ELF-1 (cell line): Measurements from ENCODE around the gene TENT5C.

Experiments
- DNase-seq: peaks from one replicate; pipeline ENCODE4 v3.0.0-alpha.2; 2016; ENCODE audit warnings: low read depth, low spot score

The TENT5C gene

GRCh38 chr1:117613249-117613968 is 7.6 kb downstream of the TENT5C start:
- DNase-seq: no peak

GRCh38 chr1:117613969-117614729 is 8.3 kb downstream of the TENT5C start:
- DNase-seq: no peak

- no peak for DNase-seq
These were observed 9.6 kb downstream of the TENT5C start for GRCh38 chr1:117615474-117615873.

GRCh38 chr1:117616356-117616755 is 10.5 kb downstream of the TENT5C start:
- DNase-seq: no peak

- no peak for DNase-seq
These were observed 11.1 kb downstream of the TENT5C start for GRCh38 chr1:117616967-117617366.

- no peak for DNase-seq
These were observed 12.7 kb downstream of the TENT5C start for GRCh38 chr1:117618450-117619122.

- no peak for DNase-seq
These were observed 14.6 kb downstream of the TENT5C start for GRCh38 chr1:117620440-117620839.

- no peak for DNase-seq
These were observed 15.5 kb downstream of the TENT5C start for GRCh38 chr1:117621316-117621715.

GRCh38 chr1:117622726-117623125 is 16.9 kb downstream of the TENT5C start:
- DNase-seq: no peak

- DNase-seq: no peak
These were observed 17.3 kb downstream of the TENT5C start for GRCh38 chr1:117623141-117623540.

- DNase-seq: no peak
These were observed 17.9 kb downstream of the TENT5C start for GRCh38 chr1:117623698-117624097.

GRCh38 chr1:117627546-117628130 is 21.8 kb downstream of the TENT5C start:
- DNase-seq: no peak

GRCh38 chr1:117628343-117628742 is 22.5 kb downstream of the TENT5C start:
- no peak for DNase-seq

GRCh38 chr1:117629625-117630422 is 24.0 kb downstream of the TENT5C start:
- no peak for DNase-seq

- DNase-seq: no peak
These were observed 24.7 kb downstream of the TENT5C start for GRCh38 chr1:117630423-117630998.

GRCh38 chr1:117631359-117632160 is 25.7 kb downstream of the TENT5C start:
- DNase-seq: no peak

- no peak for DNase-seq
These were observed 26.6 kb downstream of the TENT5C start for GRCh38 chr1:117632269-117633067.

- no peak for DNase-seq
These were observed 27.2 kb downstream of the TENT5C start for GRCh38 chr1:117633068-117633345.

GRCh38 chr1:117633423-117633822 is 27.6 kb downstream of the TENT5C start:
- DNase-seq: no peak

- no peak for DNase-seq
These were observed 28.1 kb downstream of the TENT5C start for GRCh38 chr1:117633936-117634335.
